Measurements from ENCODE around the gene URGCP.

The URGCP gene

DNA sequence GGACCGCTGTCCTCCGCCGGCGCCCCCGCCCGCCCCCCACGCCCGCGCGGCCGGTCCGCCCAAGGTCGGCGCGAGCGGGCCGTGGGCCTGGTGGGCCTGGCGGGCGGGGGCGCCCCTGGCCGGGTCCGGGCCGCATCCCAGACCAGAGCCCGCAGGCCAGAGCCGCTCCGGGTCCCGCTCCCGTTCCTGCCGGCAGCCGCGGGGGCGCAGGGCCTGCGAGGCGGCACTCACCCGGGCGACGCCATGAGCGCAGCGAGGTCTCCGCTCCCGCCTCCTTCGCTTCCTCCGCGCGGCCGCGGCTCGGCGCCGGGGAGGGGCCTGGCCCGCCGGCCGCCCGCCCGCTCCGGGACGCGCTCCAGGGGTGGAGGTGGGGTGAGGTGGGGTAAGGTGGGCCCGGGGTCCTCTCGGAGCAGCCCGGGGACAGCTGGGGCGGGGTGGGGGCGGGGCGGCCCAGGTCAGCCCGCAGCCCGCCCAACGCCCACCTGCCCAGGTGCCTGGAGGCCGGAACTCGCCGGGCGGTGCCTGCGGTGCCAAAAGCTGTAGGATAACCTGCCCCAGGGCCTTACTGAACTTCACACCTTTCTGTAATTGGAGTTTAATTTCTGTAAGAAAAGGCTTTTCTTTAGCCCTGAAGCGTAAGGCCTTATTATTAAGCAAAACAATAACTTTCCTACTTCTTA lies at the start of gene URGCP:
URGCP (minus strand) TSS at position 266 of the 680 bp plus-strand sequence; CDS start at position 245, 21 bp downstream.
- no peak for DNase-seq (ENCODE audit: low read depth)
- TF ChIP-seq CTCF (IDR thresholded peaks at IDR 0.05; ENCODE audit: low read depth, low read length, missing control alignments) = no peak
- peak within 1 kb of the TSS; percentile 85 for H3K4me3 ChIP-seq (ENCODE audit: low read depth, low read length)

GRCh38 chr7:43956027-43956426 lies 49.6 kb upstream of the URGCP start:
- no peak for DNase-seq (ENCODE audit: low read depth)
- TF ChIP-seq CTCF (IDR thresholded peaks at IDR 0.05; ENCODE audit: low read depth, low read length, missing control alignments) = no peak
- no peak overlapping the region for H3K4me3 ChIP-seq (ENCODE audit: low read depth, low read length)

DNA sequence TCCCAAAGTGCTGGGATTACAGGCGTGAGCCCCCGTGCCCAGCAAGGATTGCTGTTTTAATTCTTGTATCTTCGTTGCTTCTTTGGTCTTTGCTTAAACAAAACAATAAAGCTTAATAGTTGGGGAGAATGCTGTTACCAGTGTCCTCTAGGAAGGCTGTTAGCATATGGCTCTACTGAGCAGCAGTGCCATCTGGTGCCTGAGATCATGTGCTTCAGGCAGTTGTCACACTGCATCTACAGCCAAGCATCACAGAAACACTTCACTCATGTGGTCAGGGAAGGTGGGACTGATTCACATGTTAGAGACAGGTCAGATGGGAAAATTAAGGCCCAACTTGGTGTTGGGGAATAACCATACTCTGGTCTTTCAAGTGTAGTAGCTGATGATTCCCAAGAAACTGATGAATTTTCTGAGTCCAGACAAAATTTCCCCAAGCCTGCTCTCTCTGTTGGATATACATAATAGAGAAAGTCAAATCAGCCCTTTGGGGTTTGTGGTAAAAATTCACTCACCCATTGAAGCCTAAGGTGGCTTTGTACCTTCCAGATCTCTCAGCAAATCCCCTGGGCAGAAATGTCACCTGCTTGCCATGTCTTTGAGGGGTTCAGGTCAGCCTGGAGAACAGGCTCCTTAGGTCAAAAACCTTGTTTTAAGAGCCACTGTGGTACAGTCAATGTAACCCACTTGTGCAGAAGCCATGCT lies 48.3 kb upstream of the URGCP start:
- DNase-seq (ENCODE audit: low read depth) = no peak
- no peak overlapping the region for H3K4me3 ChIP-seq (ENCODE audit: low read depth, low read length)
- TF ChIP-seq CTCF (IDR thresholded peaks at IDR 0.05; ENCODE audit: low read depth, low read length, missing control alignments) = peak; percentile 61

DNA sequence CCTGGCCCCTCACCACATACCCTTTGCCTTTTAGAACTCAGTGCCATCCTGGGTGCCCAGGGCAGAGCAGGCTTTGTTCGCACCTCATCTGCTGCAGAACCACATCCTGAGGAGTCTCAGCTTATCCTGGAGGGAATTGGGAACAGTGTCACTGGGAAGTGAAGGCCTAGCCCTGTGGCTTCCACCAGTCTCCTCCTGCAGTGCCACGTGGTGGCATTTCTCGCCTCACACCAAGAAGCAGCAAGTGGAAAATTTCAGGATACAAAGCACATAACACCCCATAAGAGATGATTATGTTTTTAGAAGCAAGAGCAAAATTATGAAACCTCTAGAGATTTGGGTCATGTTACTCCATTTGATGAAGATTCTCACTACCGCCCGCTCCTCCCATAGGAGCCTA lies 46.7 kb upstream of the URGCP start:
- no peak for TF ChIP-seq CTCF (IDR thresholded peaks at IDR 0.05; ENCODE audit: low read depth, low read length, missing control alignments)
- no peak overlapping the region for H3K4me3 ChIP-seq (ENCODE audit: low read depth, low read length)
- DNase-seq (ENCODE audit: low read depth) = no peak

DNA sequence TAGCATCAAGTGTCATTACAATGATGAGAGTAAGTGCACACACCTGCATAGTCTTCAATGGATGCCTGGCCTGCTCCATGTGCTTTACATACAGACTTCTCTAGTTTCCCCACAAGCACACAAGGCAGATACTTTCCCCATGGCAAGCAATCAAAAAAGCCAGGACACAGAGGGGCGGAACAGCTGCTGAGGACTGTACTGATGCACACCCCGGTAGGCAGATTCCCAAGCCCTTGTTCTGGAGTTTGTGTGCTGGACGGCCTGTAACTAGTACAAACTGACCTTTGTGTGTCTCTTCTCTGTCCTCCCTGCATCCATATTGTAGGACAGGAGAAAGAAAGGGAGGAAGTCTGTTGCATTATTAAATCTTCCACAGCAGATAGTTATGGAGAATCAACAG lies 45.6 kb upstream of the URGCP start:
- H3K4me3 ChIP-seq (ENCODE audit: low read depth, low read length) = no peak overlapping the region
- DNase-seq (ENCODE audit: low read depth) = no peak
- no peak for TF ChIP-seq CTCF (IDR thresholded peaks at IDR 0.05; ENCODE audit: low read depth, low read length, missing control alignments)

DNA sequence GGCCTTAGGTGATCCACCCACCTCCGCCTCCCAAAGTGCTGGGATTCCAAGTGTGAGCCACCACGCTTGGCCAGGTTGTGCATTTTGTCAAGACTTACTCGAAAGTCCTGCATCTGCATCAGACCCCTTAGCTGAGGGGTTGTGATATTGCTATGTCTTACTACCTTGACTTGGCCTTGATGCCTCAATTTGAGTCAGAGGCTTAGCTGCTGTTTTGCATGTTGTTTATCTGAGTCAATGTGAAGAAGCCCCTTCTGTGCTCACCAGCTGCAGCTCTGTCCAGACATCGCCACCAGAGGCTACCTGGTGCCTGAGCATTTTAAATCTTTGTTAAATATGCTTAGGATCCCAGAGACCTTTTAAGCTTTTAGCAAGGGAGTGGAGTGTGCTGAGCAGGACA lies 37.9 kb upstream of the URGCP start:
- H3K4me3 ChIP-seq (ENCODE audit: low read depth, low read length) = no peak overlapping the region
- TF ChIP-seq CTCF (IDR thresholded peaks at IDR 0.05; ENCODE audit: low read depth, low read length, missing control alignments) = no peak

More for the DNA sequence above, 37.9 kb upstream of the URGCP start:
- DNase-seq (ENCODE audit: low read depth) = no peak
